Measurements from ENCODE around the gene SLC25A47.

SLC25A47 gene

GRCh38 chr14:100283984-100284881 lies 38.9 kb upstream of the SLC25A47 start:
- no peak for TF ChIP-seq CTCF (IDR thresholded peaks at IDR 0.05)
- Histone ChIP-seq H3K27me3 (no peaks in the 10 kb centered on the region), H3K9me3 (no peaks in the 10 kb centered on the region), H3K27ac (peak overlapping the region; percentile 86 to 95), H3K36me3 (peaks cover 0 to 6% (median 0%) of the 10 kb centered on the region in 3 donors), H3K4me3 (peak overlapping the region; percentile 73 to 92), H3K4me1 (peaks cover 0 to 48% (median 14%) of the 10 kb centered on the region in 4 donors)
- intact Hi-C loops (cut with DNase I; ENCODE audit: low total_unique reads), result no loop called here
- DNase-seq, result no peak

GRCh38 chr14:100285021-100285912 lies 37.9 kb upstream of the SLC25A47 start:
- peak overlapping the region; percentile 73 to 92 for H3K4me3 ChIP-seq
- peaks cover 0 to 41% (median 11%) of the 10 kb centered on the region in 4 donors for H3K4me1 ChIP-seq
- intact Hi-C loops (cut with DNase I; ENCODE audit: low total_unique reads), result no loop called here
- peak overlapping the region; percentile 86 to 95 for H3K27ac ChIP-seq
- no peaks in the 10 kb centered on the region for H3K27me3 ChIP-seq
- peak; percentile 79 to 82 for TF ChIP-seq CTCF (IDR thresholded peaks at IDR 0.05)
- DNase-seq, result peak in 1 of 2 donors; percentile 80
- H3K36me3 ChIP-seq, result peaks cover 0 to 8% (median 0%) of the 10 kb centered on the region in 3 donors
- no peaks in the 10 kb centered on the region for H3K9me3 ChIP-seq

GRCh38 chr14:100285913-100286400 lies 37.2 kb upstream of the SLC25A47 start:
- intact Hi-C loops (cut with DNase I; ENCODE audit: low total_unique reads), result no loop called here

GRCh38 chr14:100286484-100287191 lies 36.5 kb upstream of the SLC25A47 start:
- no peaks in the 10 kb centered on the region for H3K27me3 ChIP-seq
- H3K4me3 ChIP-seq, result no peak overlapping the region
- TF ChIP-seq CTCF (IDR thresholded peaks at IDR 0.05), result no peak
- intact Hi-C loops (cut with DNase I; ENCODE audit: low total_unique reads), result no loop called here
- DNase-seq, result no peak
- peaks cover 0 to 35% (median 11%) of the 10 kb centered on the region in 4 donors for H3K4me1 ChIP-seq
- H3K9me3 ChIP-seq, result no peaks in the 10 kb centered on the region
- H3K36me3 ChIP-seq, result peaks cover 0 to 22% (median 8%) of the 10 kb centered on the region in 3 donors
- no peak overlapping the region for H3K27ac ChIP-seq

More at GRCh38 chr14:100285913-100286400, 37.2 kb upstream of the SLC25A47 start:
- Histone ChIP-seq H3K4me3 (peak overlapping the region; percentile 73 to 92), H3K27ac (peak overlapping the region; percentile 86 to 95), H3K36me3 (peaks cover 0 to 15% (median 1%) of the 10 kb centered on the region in 3 donors), H3K27me3 (no peaks in the 10 kb centered on the region), H3K9me3 (no peaks in the 10 kb centered on the region), H3K4me1 (peaks cover 0 to 41% (median 11%) of the 10 kb centered on the region in 4 donors)
- no peak for TF ChIP-seq CTCF (IDR thresholded peaks at IDR 0.05)
- no peak for DNase-seq
